Activated naive CD4-positive, alpha-beta T cell treated with anti-CD3 and anti-CD28 coated beads for 36 hours (primary cell): ENCODE measurements around the gene FGGY. TPM values are rescaled to one million over a fixed set of nuclear protein-coding genes. Genes with fewer than 3 reads are reported as not detected.

Source experiments
- CTCF ChIA-PET: fragments of 350-600 bp; sonication (Branson Sonifier 250); formaldehyde crosslinking; loops from one replicate; lab custom pipeline; 2021; ENCODE audit warnings: antibody characterized with exemption; lab: Charles Lee
- DNase-seq: peaks from one replicate; pipeline ENCODE4 v3.0.0-alpha.2; 2020
- H3K27ac Mint-ChIP-seq: one replicate; pipeline ENCODE4 v1.8.0; 2021; ENCODE audit warnings: mild to moderate bottlenecking, mixed read lengths
- H3K27me3 Mint-ChIP-seq: one replicate; pipeline ENCODE4 v1.8.0; 2021; ENCODE audit warnings: low read depth, mixed read lengths
- H3K36me3 Mint-ChIP-seq: one replicate; pipeline ENCODE4 v1.8.0; 2021; ENCODE audit warnings: low read depth, mixed read lengths
- H3K4me1 Mint-ChIP-seq: one replicate; pipeline ENCODE4 v1.8.0; 2021; ENCODE audit warnings: low read depth, mixed read lengths
- H3K4me3 Mint-ChIP-seq: one replicate; pipeline ENCODE4 v1.8.0; 2021; ENCODE audit warnings: mild to moderate bottlenecking, moderate library complexity, mixed read lengths
- H3K9me3 Mint-ChIP-seq: one replicate; pipeline ENCODE4 v1.8.0; 2021; ENCODE audit warnings: mixed read lengths
- intact Hi-C: fragments of 100-400 bp; cut with micrococcal nuclease; formaldehyde crosslinking; loops from one replicate; pipeline ENCODE4 v1.15.1; 2023
- microRNA-seq: library from miRNA; unstranded; fragments of <30 nt; microRNA quantifications from one replicate; pipeline ENCODE4 v1.2.0, GENCODE V29; 2022; ENCODE audit warnings: borderline microRNAs expressed, borderline replicate concordance
- total RNA-seq, 2 experiments: library from RNA; stranded (reverse); gene quantifications; one replicate each; pipeline ENCODE4 v1.2.3, GENCODE V29; 2021

Gene FGGY
- total RNA-seq, 2 experiments from 2014 or later = 9.8 to 10.9 TPM

DNA sequence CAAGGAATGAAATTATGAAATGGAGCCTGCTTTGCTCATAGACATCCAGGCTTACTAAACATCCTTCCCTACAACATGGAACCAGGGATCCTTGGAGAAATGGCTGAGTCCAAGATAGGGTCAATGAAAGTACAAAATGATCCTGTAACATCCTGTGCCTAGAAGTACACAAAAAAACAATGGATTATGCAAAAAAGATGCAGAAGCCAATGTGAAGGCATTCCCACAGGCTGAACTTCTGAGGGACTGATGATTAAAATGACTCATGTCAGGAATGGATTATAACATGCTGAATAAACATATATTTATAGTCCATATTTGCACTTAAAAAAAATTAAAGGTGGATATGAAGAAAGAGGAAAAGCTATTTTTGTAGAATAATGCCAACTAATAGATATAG, 507.4 kb downstream of the FGGY start:
- Mint-ChIP-seq H3K4me3 (no peak overlapping the region), H3K9me3 (no peaks in the 10 kb centered on the region), H3K36me3 (no peaks in the 10 kb centered on the region), H3K27me3 (peaks cover 8% of the 10 kb centered on the region), H3K27ac (no peak overlapping the region), H3K4me1 (peaks cover 2% of the 10 kb centered on the region)
- intact Hi-C loops = no loop called here
- CTCF ChIA-PET = interaction anchor here (0.7 kb wide), 1 partner anchor 38 kb away, joined by 3 read pairs; no protein-coding TSS in a partner anchor
- no peak for DNase-seq

DNA sequence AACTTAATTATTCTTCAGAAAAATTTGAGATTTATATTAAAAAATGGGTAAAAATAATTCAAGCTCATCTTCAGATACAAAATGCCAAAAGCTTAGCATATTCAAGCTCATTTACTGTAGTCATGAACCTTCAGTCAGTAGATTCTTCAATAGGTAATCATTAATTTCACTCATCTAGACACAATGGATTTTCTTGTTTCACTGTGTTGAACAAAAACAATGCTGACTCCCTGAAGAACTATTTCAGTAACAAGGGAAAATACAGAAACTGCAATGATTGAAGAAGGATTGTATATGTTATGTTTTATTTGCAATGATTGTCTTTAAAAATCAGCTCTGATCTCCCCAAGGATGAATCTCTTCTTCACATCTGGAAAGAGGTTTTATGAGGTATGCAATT, 508.7 kb downstream of the FGGY start:
- H3K36me3 Mint-ChIP-seq = no peaks in the 10 kb centered on the region
- no peak for DNase-seq
- CTCF ChIA-PET = interaction anchor here (0.6 to 1.3 kb wide), 2 partner anchors 144 to 1083 kb away, joined by 3 read pairs; no protein-coding TSS in a partner anchor
- H3K9me3 Mint-ChIP-seq = no peaks in the 10 kb centered on the region
- intact Hi-C loops = no loop called here
- peaks cover 2% of the 10 kb centered on the region for H3K4me1 Mint-ChIP-seq
- no peak overlapping the region for H3K27ac Mint-ChIP-seq
- peaks cover 14% of the 10 kb centered on the region for H3K27me3 Mint-ChIP-seq
- no peak overlapping the region for H3K4me3 Mint-ChIP-seq

Small RNA genes lying within 50 kb of the gene (microRNA-seq; reads per million reads assigned to microRNA genes)
- not detected for gene MIR4711
